ENCODE measurements around the gene TTYH3.

TTYH3 gene

GRCh38 chr7:2640482-2640830 is 8.7 kb downstream of the TTYH3 start:
- no peak overlapping the region for H3K27ac ChIP-seq (ENCODE audit: low read depth, low read length)
- no peaks in the 10 kb centered on the region for H3K36me3 ChIP-seq (ENCODE audit: insufficient read depth, low read length)
- no peaks in the 10 kb centered on the region for H3K27me3 ChIP-seq (ENCODE audit: control insufficient read depth in 1 of 2, insufficient read depth in 2 of 2, low read length in 2 of 2)
- peaks cover 47% of the 10 kb centered on the region for H3K4me1 ChIP-seq (ENCODE audit: insufficient read depth, low read length)
- no peak overlapping the region for H3K9ac ChIP-seq (ENCODE audit: low read length)
- H3K9me3 ChIP-seq (ENCODE audit: low read length), result no peaks in the 10 kb centered on the region
- no peak overlapping the region for H3K4me3 ChIP-seq (ENCODE audit: low read depth in 1 of 2, low read length in 2 of 2)

- Histone ChIP-seq H3K4me1 (ENCODE audit: insufficient read depth, low read length) (peaks cover 43% of the 10 kb centered on the region), H3K9me3 (ENCODE audit: low read length) (no peaks in the 10 kb centered on the region), H3K36me3 (ENCODE audit: insufficient read depth, low read length) (no peaks in the 10 kb centered on the region), H3K27me3 (ENCODE audit: control insufficient read depth in 1 of 2, insufficient read depth in 2 of 2, low read length in 2 of 2) (no peaks in the 10 kb centered on the region), H3K4me3 (ENCODE audit: low read depth in 1 of 2, low read length in 2 of 2) (peak overlapping the region in 1 of 2 donors; percentile 49), H3K9ac (ENCODE audit: low read length) (no peak overlapping the region), H3K27ac (ENCODE audit: low read depth, low read length) (peak overlapping the region; percentile 35)
Observed at GRCh38 chr7:2640846-2641316, 9.1 kb downstream of the TTYH3 start.

- H3K4me1 ChIP-seq (ENCODE audit: insufficient read depth, low read length), result peaks cover 35% of the 10 kb centered on the region
- H3K9ac ChIP-seq (ENCODE audit: low read length), result no peak overlapping the region
Observed at GRCh38 chr7:2641406-2642393, 9.9 kb downstream of the TTYH3 start.

GRCh38 chr7:2643386-2644219 is 11.8 kb downstream of the TTYH3 start:
- H3K27ac ChIP-seq (ENCODE audit: low read depth, low read length), result no peak overlapping the region
- H3K9me3 ChIP-seq (ENCODE audit: low read length), result no peaks in the 10 kb centered on the region
- no peaks in the 10 kb centered on the region for H3K27me3 ChIP-seq (ENCODE audit: control insufficient read depth in 1 of 2, insufficient read depth in 2 of 2, low read length in 2 of 2)
- H3K4me3 ChIP-seq (ENCODE audit: low read depth in 1 of 2, low read length in 2 of 2), result no peak overlapping the region
- H3K36me3 ChIP-seq (ENCODE audit: insufficient read depth, low read length), result no peaks in the 10 kb centered on the region
- peaks cover 26% of the 10 kb centered on the region for H3K4me1 ChIP-seq (ENCODE audit: insufficient read depth, low read length)
- H3K9ac ChIP-seq (ENCODE audit: low read length), result no peak overlapping the region

More at GRCh38 chr7:2641406-2642393, 9.9 kb downstream of the TTYH3 start:
- no peaks in the 10 kb centered on the region for H3K36me3 ChIP-seq (ENCODE audit: insufficient read depth, low read length)
- peak overlapping the region; percentile 32 to 49 for H3K4me3 ChIP-seq (ENCODE audit: low read depth in 1 of 2, low read length in 2 of 2)
- H3K9me3 ChIP-seq (ENCODE audit: low read length), result no peaks in the 10 kb centered on the region
- no peaks in the 10 kb centered on the region for H3K27me3 ChIP-seq (ENCODE audit: control insufficient read depth in 1 of 2, insufficient read depth in 2 of 2, low read length in 2 of 2)
- peak overlapping the region; percentile 35 for H3K27ac ChIP-seq (ENCODE audit: low read depth, low read length)

- Histone ChIP-seq H3K9me3 (ENCODE audit: low read length) (no peaks in the 10 kb centered on the region), H3K4me1 (ENCODE audit: insufficient read depth, low read length) (peaks cover 20% of the 10 kb centered on the region), H3K27me3 (ENCODE audit: control insufficient read depth in 1 of 2, insufficient read depth in 2 of 2, low read length in 2 of 2) (no peaks in the 10 kb centered on the region), H3K36me3 (ENCODE audit: insufficient read depth, low read length) (no peaks in the 10 kb centered on the region), H3K4me3 (ENCODE audit: low read depth in 1 of 2, low read length in 2 of 2) (no peak overlapping the region), H3K9ac (ENCODE audit: low read length) (no peak overlapping the region), H3K27ac (ENCODE audit: low read depth, low read length) (no peak overlapping the region)
Observed at GRCh38 chr7:2644220-2644561, 12.4 kb downstream of the TTYH3 start.

- Histone ChIP-seq H3K9me3 (ENCODE audit: low read length) (no peaks in the 10 kb centered on the region), H3K27ac (ENCODE audit: low read depth, low read length) (no peak overlapping the region), H3K27me3 (ENCODE audit: control insufficient read depth in 1 of 2, insufficient read depth in 2 of 2, low read length in 2 of 2) (no peaks in the 10 kb centered on the region), H3K4me3 (ENCODE audit: low read depth in 1 of 2, low read length in 2 of 2) (no peak overlapping the region), H3K36me3 (ENCODE audit: insufficient read depth, low read length) (no peaks in the 10 kb centered on the region), H3K9ac (ENCODE audit: low read length) (no peak overlapping the region), H3K4me1 (ENCODE audit: insufficient read depth, low read length) (peaks cover 17% of the 10 kb centered on the region)
Observed at GRCh38 chr7:2644562-2645273, 12.9 kb downstream of the TTYH3 start.

GRCh38 chr7:2645274-2645868 is 13.6 kb downstream of the TTYH3 start:
- no peak overlapping the region for H3K9ac ChIP-seq (ENCODE audit: low read length)
- no peaks in the 10 kb centered on the region for H3K9me3 ChIP-seq (ENCODE audit: low read length)
- no peaks in the 10 kb centered on the region for H3K36me3 ChIP-seq (ENCODE audit: insufficient read depth, low read length)
- no peaks in the 10 kb centered on the region for H3K27me3 ChIP-seq (ENCODE audit: control insufficient read depth in 1 of 2, insufficient read depth in 2 of 2, low read length in 2 of 2)
- H3K4me1 ChIP-seq (ENCODE audit: insufficient read depth, low read length), result peaks cover 17% of the 10 kb centered on the region
- no peak overlapping the region for H3K27ac ChIP-seq (ENCODE audit: low read depth, low read length)
- H3K4me3 ChIP-seq (ENCODE audit: low read depth in 1 of 2, low read length in 2 of 2), result no peak overlapping the region

GRCh38 chr7:2646336-2646679 is 14.5 kb downstream of the TTYH3 start:
- H3K36me3 ChIP-seq (ENCODE audit: insufficient read depth, low read length), result no peaks in the 10 kb centered on the region
- H3K9me3 ChIP-seq (ENCODE audit: low read length), result no peaks in the 10 kb centered on the region
- peaks cover 8% of the 10 kb centered on the region for H3K4me1 ChIP-seq (ENCODE audit: insufficient read depth, low read length)
- H3K4me3 ChIP-seq (ENCODE audit: low read depth in 1 of 2, low read length in 2 of 2), result no peak overlapping the region
- H3K27ac ChIP-seq (ENCODE audit: low read depth, low read length), result no peak overlapping the region
- no peaks in the 10 kb centered on the region for H3K27me3 ChIP-seq (ENCODE audit: control insufficient read depth in 1 of 2, insufficient read depth in 2 of 2, low read length in 2 of 2)
- H3K9ac ChIP-seq (ENCODE audit: low read length), result no peak overlapping the region

- Histone ChIP-seq H3K4me3 (ENCODE audit: low read depth in 1 of 2, low read length in 2 of 2) (no peak overlapping the region), H3K4me1 (ENCODE audit: insufficient read depth, low read length) (peaks cover 3% of the 10 kb centered on the region), H3K36me3 (ENCODE audit: insufficient read depth, low read length) (no peaks in the 10 kb centered on the region), H3K9ac (ENCODE audit: low read length) (no peak overlapping the region), H3K27me3 (ENCODE audit: control insufficient read depth in 1 of 2, insufficient read depth in 2 of 2, low read length in 2 of 2) (no peaks in the 10 kb centered on the region), H3K9me3 (ENCODE audit: low read length) (no peaks in the 10 kb centered on the region), H3K27ac (ENCODE audit: low read depth, low read length) (no peak overlapping the region)
Observed at GRCh38 chr7:2646680-2647571, 15.1 kb downstream of the TTYH3 start.

GRCh38 chr7:2647594-2648172 is 15.9 kb downstream of the TTYH3 start:
- no peak overlapping the region for H3K9ac ChIP-seq (ENCODE audit: low read length)
- no peaks in the 10 kb centered on the region for H3K36me3 ChIP-seq (ENCODE audit: insufficient read depth, low read length)
- H3K27ac ChIP-seq (ENCODE audit: low read depth, low read length), result no peak overlapping the region
- H3K9me3 ChIP-seq (ENCODE audit: low read length), result no peaks in the 10 kb centered on the region
- no peaks in the 10 kb centered on the region for H3K27me3 ChIP-seq (ENCODE audit: control insufficient read depth in 1 of 2, insufficient read depth in 2 of 2, low read length in 2 of 2)
- H3K4me3 ChIP-seq (ENCODE audit: low read depth in 1 of 2, low read length in 2 of 2), result no peak overlapping the region
- no peaks in the 10 kb centered on the region for H3K4me1 ChIP-seq (ENCODE audit: insufficient read depth, low read length)

Measured in muscle layer of colon (tissue), 2 donors.